Glomerular endothelial cell (primary cell): ENCODE measurements around the gene USP11. TPM values are rescaled to one million over a fixed set of nuclear protein-coding genes. Genes with fewer than 3 reads are reported as not detected.
A peak's percentile ranks its signal among the peaks of the same experiment; 100 is the strongest.

ENCODE experiments used
- DNase-seq: peaks from one replicate; pipeline ENCODE4 v3.0.0-alpha.2; 2011; ENCODE audit warnings: low read depth, low spot score; ENCODE audit errors: extremely low read depth
- total RNA-seq: library from RNA; depleted of rRNA; stranded (reverse); fragments of >200 nt; gene quantifications from 2 replicates; pipeline ENCODE4 v1.2.3, GENCODE V29; 2015

Gene USP11
- total RNA-seq, 1 donor from 2014 or later, result 45.0 TPM

DNA sequence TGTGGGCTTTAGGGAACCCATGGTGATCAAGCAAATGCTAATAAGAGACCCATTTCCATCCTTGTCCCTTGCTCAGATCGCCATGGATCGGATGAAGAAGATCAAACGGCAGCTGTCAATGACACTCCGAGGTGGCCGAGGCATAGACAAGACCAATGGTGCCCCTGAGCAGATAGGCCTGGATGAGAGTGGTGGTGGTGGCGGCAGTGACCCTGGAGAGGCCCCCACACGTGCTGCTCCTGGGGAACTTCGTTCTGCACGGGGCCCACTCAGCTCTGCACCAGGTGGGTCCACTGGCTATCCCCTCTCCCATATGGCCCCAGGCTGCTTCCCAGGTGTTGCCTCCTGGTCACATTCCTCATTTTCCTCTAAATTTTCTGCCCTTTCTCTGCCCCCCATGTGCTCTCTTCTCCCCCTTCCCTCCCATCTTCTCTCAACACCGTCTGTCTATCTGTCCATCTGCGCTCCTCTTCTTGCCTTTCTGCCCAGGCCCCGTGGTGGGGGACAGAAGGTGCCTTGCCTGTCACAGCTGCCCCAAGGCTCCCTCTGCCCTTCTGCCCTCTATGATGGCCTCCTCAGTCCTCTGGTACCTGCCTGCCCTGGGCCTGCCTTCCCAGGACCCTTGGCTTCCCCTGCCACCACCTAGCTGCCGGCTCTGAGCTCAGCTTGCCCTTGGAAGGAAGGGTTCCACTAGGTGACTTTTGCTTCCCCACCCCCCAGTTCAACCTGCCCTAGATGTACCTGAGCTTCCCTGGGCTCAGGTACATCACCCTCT, 9.1 kb upstream of the USP11 start:
- DNase-seq, result no peak

DNA sequence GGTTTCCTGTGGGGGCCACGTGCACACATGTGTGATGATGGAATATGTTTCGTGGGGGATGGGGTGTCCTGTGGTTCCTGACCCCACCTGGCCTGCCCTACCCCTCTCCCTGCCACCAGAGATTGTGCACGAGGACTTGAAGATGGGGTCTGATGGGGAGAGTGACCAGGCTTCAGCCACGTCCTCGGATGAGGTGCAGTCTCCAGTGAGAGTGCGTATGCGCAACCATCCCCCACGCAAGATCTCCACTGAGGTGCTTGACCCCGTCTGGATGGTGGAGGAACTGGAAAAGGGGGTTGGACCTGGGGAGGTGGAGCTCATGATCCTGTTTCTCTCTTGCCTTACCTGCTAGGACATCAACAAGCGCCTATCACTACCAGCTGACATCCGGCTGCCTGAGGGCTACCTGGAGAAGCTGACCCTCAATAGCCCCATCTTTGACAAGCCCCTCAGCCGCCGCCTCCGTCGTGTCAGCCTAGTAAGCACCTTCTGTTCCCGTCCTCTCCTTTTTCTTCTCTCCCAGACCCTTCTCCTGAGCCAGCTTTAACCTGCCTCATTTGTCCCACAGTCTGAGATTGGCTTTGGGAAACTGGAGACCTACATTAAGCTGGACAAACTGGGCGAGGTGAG, 8.4 kb upstream of the USP11 start:
- DNase-seq, result no peak

GRCh38 chrX:47224896-47225290, 7.9 kb upstream of the USP11 start:
- no peak for DNase-seq

DNA sequence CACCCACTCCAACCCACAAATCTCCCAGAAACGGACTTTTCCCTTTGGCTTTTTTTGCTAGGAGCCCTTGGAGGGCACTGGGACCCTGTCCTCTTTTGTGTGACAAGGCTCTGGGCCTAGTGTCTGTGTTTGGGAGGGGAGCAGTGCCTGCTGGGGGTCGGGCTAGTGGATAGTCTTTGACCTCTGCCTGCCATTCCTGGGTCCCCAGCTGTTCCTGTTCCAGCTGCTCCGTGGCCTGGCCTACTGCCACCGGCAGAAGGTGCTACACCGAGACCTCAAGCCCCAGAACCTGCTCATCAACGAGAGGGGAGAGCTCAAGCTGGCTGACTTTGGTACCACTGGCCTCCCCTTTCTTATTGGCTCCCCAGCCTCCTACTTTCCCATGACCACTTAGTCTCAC, 6.7 kb upstream of the USP11 start:
- no peak for DNase-seq

DNA sequence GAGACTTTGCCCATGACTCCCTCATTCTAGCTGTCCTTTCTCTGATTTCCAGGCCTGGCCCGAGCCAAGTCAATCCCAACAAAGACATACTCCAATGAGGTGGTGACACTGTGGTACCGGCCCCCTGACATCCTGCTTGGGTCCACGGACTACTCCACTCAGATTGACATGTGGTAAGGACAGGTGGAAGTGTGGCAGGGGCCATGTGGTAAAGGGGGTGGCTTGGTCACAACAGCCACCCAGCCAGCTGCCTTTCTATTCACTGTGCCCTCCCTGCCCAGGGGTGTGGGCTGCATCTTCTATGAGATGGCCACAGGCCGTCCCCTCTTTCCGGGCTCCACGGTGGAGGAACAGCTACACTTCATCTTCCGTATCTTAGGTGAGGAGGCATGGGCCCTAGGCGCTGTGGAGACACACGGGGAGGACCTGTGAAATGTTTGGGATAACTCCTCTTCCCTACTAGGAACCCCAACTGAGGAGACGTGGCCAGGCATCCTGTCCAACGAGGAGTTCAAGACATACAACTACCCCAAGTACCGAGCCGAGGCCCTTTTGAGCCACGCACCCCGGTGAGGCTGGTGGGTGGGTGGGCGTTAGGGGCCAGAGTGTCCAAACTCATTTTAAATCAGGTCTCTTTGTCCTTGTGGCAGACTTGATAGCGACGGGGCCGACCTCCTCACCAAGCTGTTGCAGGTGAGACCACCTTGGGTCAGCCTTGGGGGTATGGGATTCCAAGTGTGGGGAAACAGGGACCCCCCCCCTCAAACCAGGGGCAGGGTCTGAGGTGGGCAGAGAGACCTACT, 6.1 kb upstream of the USP11 start:
- DNase-seq, result no peak

GRCh38 chrX:47227334-47227583, 5.5 kb upstream of the USP11 start:
- no peak for DNase-seq

- no peak for DNase-seq
Measured at GRCh38 chrX:47228550-47229270, 4.1 kb upstream of the USP11 start.

- no peak for DNase-seq
Measured at GRCh38 chrX:47229427-47229826, 3.4 kb upstream of the USP11 start.

DNA sequence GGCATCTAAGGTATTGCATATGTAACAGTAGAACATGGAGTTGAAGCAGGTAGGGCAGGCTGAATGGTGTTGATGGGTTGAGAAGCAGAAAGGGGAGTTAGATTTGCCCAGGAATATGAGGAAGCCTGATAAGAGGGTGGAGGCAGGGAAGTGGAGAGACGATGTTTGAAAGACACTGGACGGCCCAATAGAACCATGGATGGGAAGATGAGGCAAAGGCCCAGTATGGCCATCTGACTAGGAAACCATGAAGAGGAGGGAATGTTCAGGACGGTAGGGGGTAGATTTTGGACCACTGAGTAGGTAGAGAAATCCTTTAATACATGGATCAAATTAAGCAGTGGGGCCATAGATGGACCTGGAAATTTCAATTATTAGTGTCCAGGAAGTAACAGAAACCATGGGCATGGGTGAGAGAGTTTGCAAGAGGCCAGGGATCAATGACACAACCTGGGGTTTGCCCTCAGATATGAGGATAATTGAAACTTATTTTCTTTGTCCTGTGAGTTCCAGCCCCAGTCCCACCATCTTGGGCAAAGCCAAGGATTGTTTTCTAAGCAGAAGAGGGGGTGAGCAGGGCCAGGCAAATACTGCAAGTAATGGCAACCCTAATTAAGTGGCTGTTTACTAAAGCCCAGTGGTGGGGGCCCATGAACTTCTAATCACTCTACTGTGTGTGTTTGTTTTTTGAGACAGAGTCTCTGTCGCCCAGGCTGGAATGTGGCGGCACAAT, 2.5 kb upstream of the USP11 start:
- DNase-seq, result no peak

DNA sequence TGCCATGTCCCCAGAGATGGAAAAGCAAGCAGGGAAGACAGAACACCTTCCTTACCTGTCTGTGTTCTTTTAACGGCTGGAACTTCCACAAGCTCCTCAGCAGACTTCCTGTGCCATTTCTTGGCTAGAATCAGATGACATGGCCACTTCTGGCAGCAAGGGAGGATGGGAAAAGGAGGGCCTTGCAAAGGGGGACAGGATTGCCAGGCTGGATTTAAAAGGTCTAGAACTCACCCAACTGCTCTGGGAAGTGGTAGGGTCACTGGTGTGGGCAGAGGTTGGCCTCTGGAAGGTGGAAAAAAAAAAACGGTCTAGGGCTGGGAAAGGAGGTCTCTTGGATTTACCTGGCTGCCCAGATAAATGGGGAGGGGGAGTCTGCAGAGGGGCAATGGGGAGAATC, 1.6 kb upstream of the USP11 start:
- no peak for DNase-seq

DNA sequence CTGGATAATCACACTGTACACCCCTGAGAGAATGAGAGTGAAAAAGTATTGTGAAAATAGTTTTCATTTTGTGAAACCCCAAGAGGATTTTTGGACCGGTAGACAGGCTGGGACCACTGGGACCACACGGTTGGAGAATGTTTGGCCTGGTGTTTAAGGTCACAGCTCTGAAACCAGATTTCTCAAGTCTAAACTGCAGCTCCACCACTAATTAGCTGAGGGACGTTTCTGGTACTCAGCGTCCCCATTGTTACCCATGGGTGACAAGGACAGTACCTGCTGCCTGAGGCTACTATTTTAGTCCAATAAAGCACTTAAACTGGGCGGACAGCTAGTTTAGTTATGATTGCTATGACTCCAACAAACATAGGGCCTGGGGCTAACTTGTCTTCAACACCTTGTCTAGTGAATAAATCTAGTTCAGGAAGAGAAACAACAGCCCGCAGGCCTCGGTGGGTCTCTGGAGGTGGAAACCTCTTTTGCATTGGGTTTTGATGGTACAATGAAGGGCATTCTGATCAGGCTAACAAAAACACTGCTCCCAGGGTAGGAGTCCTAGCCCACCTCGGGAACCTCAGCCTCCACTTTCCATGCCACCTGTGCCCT, 509 bp upstream of the USP11 start:
- no peak for DNase-seq

GRCh38 chrX:47233333-47234113, 714 bp downstream of the USP11 start:
- DNase-seq, result peak; percentile 68

DNA sequence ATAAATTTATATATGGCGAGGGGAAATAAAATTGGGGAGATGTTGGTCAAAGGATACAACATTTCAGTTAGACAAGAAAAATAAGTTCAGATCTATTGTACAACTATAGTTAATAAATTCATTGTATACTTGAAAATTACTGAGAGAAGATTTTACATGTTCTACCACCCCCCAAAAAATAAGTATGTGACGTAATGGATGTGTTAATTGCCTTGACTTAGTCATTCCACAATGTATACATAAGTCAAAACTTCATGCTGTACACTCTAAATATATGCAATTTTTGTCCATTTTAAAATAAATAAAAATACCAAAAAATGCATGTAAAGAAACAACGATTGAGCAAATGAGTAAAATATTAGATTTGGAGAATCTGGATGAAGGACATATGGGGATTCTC, 1.8 kb downstream of the USP11 start:
- DNase-seq, result no peak

GRCh38 chrX:47235691-47236103, 2.9 kb downstream of the USP11 start:
- no peak for DNase-seq

DNA sequence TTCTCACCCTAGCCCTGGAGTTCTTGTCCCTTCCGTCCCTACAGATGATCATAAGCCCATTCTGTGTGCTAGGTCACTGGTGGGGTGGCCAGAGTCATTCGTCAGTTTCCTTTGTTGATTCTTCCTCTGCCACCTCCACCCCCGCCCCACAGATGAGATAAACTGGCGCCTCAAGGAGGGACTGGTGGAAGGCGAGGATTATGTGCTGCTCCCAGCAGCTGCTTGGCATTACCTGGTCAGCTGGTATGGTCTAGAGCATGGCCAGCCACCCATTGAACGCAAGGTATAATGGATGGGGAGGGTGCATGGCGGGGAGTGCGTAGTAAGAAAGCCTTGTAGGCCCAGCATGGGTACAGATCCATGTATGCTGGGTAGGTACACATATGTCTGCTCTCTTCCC, 6.4 kb downstream of the USP11 start:
- no peak for DNase-seq

GRCh38 chrX:47239898-47240545, 7.2 kb downstream of the USP11 start:
- no peak for DNase-seq

GRCh38 chrX:47240619-47241018, 7.8 kb downstream of the USP11 start:
- no peak for DNase-seq

GRCh38 chrX:47241201-47242011, 8.6 kb downstream of the USP11 start:
- no peak for DNase-seq
